Measurements from ENCODE around the gene CEBPG.

The CEBPG gene

GRCh38 chr19:33429891-33430673 is 56.6 kb downstream of the CEBPG start:
- no peak for TF ChIP-seq CTCF (IDR thresholded peaks at IDR 0.05; ENCODE audit: insufficient read depth, low read length, poor library complexity, severe bottlenecking)
- no peaks in the 10 kb centered on the region for H3K36me3 ChIP-seq (ENCODE audit: control insufficient read depth, insufficient read depth, low read length)
- no peak overlapping the region for H3K4me3 ChIP-seq (replicated peaks; ENCODE audit: low read depth, low read length)
- no peaks in the 10 kb centered on the region for H3K27me3 ChIP-seq (replicated peaks; ENCODE audit: control insufficient read depth, insufficient read depth, low read length)
- no peak for DNase-seq (ENCODE audit: extremely low read depth, insufficient read length)

GRCh38 chr19:33430674-33431277 is 57.3 kb downstream of the CEBPG start:
- peak; percentile 95 for TF ChIP-seq CTCF (IDR thresholded peaks at IDR 0.05; ENCODE audit: insufficient read depth, low read length, poor library complexity, severe bottlenecking)
- no peak overlapping the region for H3K4me3 ChIP-seq (replicated peaks; ENCODE audit: low read depth, low read length)
- no peaks in the 10 kb centered on the region for H3K27me3 ChIP-seq (replicated peaks; ENCODE audit: control insufficient read depth, insufficient read depth, low read length)
- DNase-seq (ENCODE audit: extremely low read depth, insufficient read length), result peak; percentile 51
- no peaks in the 10 kb centered on the region for H3K36me3 ChIP-seq (ENCODE audit: control insufficient read depth, insufficient read depth, low read length)

- no peaks in the 10 kb centered on the region for H3K27me3 ChIP-seq (replicated peaks; ENCODE audit: control insufficient read depth, insufficient read depth, low read length)
- TF ChIP-seq CTCF (IDR thresholded peaks at IDR 0.05; ENCODE audit: insufficient read depth, low read length, poor library complexity, severe bottlenecking), result no peak
- H3K4me3 ChIP-seq (replicated peaks; ENCODE audit: low read depth, low read length), result no peak overlapping the region
- DNase-seq (ENCODE audit: extremely low read depth, insufficient read length), result no peak
- H3K36me3 ChIP-seq (ENCODE audit: control insufficient read depth, insufficient read depth, low read length), result no peaks in the 10 kb centered on the region
Measured at GRCh38 chr19:33432015-33432414, 58.5 kb downstream of the CEBPG start.

Data from GM06990 (cell line).